Endothelial cell of umbilical vein (primary cell): Measurements from ENCODE around the gene DPY19L3.

Experiments used
- EZH2 ChIP-seq: IDR thresholded peaks from 2 replicates; pipeline ENCODE4 v1.6.1; 2012; ENCODE audit warnings: borderline replicate concordance, low read depth, mild to moderate bottlenecking, moderate library complexity, low read length, inconsistent platforms; ENCODE audit not compliant: severe bottlenecking
- FOS ChIP-seq: IDR thresholded peaks from 2 replicates; pipeline ENCODE4 v1.6.1; 2011; ENCODE audit warnings: mild to moderate bottlenecking, low read length, moderate library complexity, borderline replicate concordance; ENCODE audit not compliant: insufficient read depth
- GATA2 ChIP-seq: IDR thresholded peaks from 2 replicates; pipeline ENCODE4 v1.7.0; 2011; ENCODE audit warnings: low read depth, mild to moderate bottlenecking, moderate library complexity, mixed read lengths, low read length; ENCODE audit not compliant: insufficient read length, insufficient read depth
- JUN ChIP-seq: IDR thresholded peaks from 2 replicates; pipeline ENCODE4 v1.6.1; 2011; ENCODE audit warnings: borderline replicate concordance, low read depth; ENCODE audit not compliant: insufficient read length, insufficient read depth
- MYC ChIP-seq: IDR thresholded peaks from one replicate; pipeline ENCODE4 v1.6.1; 2011; ENCODE audit warnings: mild to moderate bottlenecking, low read depth, low read length
- POLR2A ChIP-seq: IDR thresholded peaks from 2 replicates; pipeline ENCODE4 v1.6.1; 2012; ENCODE audit warnings: low read depth, mild to moderate bottlenecking, control low read depth, low read length
- POLR2AphosphoS5 ChIP-seq: IDR thresholded peaks from 2 replicates; pipeline ENCODE4 v1.6.1; 2012; ENCODE audit warnings: low read depth, mild to moderate bottlenecking, control low read depth, low read length, moderate library complexity; ENCODE audit not compliant: insufficient read depth
- TF ChIP-seq, protein P1 (sequence below), 2 donors: IDR thresholded peaks; 1 replicate in 1 of 2; 2 replicates in 1 of 2; pipeline ENCODE4 v1.5.1; 2011; ENCODE audit warnings: low read length in 2 of 2, mild to moderate bottlenecking in 2 of 2, moderate library complexity in 2 of 2, control low read depth in 1 of 2, inconsistent platforms in 1 of 2, low read depth in 1 of 2; ENCODE audit not compliant: insufficient read depth in 1 of 2; ENCODE audit errors: extremely low read depth in 1 of 2
- TF ChIP-seq, protein P2 (sequence below): IDR thresholded peaks from 2 replicates; pipeline ENCODE4 v1.6.1; 2011; ENCODE audit not compliant: insufficient read depth, insufficient read length

DNA sequence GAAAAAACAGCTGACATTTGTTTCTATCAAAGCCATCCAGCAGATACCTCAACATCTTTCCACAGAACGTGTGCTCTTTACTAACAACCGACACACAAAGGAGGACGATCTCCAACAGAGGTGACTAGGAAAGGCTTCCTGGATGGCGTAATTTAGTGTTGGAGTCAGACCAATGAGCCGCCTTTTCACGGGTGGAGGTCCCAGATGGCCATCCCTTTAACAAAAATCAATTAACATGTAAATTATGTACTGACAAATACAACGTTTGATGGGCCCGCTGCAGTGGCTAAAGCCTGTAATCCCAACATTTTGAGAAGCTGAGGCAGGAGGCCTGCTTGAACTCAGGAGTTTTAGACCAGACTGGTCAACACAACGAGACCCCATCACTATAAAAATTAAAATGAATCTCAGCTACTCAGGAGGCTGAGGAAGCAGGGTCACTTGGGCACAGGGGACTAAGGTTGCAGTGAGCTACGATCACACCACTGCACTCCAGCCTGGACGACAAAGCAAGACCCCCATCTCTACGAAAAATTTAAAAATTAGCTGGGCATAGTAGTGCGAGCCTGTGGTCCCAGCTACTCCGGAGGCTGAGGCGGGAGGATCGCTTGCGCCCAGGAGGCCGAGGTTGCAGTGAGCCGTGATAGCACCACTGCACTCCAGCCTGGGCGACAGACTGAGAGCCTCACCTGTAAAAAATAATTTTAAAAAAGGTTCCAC lies 1.2 kb upstream of the DPY19L3 start:
- TF ChIP-seq, protein P1, sequence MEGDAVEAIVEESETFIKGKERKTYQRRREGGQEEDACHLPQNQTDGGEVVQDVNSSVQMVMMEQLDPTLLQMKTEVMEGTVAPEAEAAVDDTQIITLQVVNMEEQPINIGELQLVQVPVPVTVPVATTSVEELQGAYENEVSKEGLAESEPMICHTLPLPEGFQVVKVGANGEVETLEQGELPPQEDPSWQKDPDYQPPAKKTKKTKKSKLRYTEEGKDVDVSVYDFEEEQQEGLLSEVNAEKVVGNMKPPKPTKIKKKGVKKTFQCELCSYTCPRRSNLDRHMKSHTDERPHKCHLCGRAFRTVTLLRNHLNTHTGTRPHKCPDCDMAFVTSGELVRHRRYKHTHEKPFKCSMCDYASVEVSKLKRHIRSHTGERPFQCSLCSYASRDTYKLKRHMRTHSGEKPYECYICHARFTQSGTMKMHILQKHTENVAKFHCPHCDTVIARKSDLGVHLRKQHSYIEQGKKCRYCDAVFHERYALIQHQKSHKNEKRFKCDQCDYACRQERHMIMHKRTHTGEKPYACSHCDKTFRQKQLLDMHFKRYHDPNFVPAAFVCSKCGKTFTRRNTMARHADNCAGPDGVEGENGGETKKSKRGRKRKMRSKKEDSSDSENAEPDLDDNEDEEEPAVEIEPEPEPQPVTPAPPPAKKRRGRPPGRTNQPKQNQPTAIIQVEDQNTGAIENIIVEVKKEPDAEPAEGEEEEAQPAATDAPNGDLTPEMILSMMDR (IDR thresholded peaks at IDR 0.05; ENCODE audit: extremely low read depth in 1 of 2, insufficient read depth in 1 of 2, low read depth in 1 of 2, low read length in 2 of 2): no peak
- no peak for TF ChIP-seq POLR2AphosphoS5
- TF ChIP-seq, protein P2, sequence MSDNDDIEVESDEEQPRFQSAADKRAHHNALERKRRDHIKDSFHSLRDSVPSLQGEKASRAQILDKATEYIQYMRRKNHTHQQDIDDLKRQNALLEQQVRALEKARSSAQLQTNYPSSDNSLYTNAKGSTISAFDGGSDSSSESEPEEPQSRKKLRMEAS: no peak
- TF ChIP-seq MYC: no peak
- no peak for TF ChIP-seq FOS
- no peak for TF ChIP-seq POLR2A
- TF ChIP-seq EZH2: no peak
- TF ChIP-seq GATA2: no peak
- TF ChIP-seq JUN: no peak
